Suppressor macrophage (primary cell): ENCODE data around the gene KLHL4.
"Not testable (repeated sequence)": the region's sequence is repeated elsewhere in the genome, so short reads cannot be mapped to it uniquely, and the experiment has no call there.

Experiments used
- DNase-seq, 4 experiments: peaks; one replicate each; pipeline ENCODE4 v3.0.0-alpha.2; 2020 to 2022
- total RNA-seq, 17 experiments: gene quantifications; one replicate each; lab custom pipeline; 2026; ENCODE audit warnings: mixed read lengths in 6 of 17, inconsistent platforms in 3 of 17; lab: John Stamatoyannopoulos, UW

Gene KLHL4, protein sequence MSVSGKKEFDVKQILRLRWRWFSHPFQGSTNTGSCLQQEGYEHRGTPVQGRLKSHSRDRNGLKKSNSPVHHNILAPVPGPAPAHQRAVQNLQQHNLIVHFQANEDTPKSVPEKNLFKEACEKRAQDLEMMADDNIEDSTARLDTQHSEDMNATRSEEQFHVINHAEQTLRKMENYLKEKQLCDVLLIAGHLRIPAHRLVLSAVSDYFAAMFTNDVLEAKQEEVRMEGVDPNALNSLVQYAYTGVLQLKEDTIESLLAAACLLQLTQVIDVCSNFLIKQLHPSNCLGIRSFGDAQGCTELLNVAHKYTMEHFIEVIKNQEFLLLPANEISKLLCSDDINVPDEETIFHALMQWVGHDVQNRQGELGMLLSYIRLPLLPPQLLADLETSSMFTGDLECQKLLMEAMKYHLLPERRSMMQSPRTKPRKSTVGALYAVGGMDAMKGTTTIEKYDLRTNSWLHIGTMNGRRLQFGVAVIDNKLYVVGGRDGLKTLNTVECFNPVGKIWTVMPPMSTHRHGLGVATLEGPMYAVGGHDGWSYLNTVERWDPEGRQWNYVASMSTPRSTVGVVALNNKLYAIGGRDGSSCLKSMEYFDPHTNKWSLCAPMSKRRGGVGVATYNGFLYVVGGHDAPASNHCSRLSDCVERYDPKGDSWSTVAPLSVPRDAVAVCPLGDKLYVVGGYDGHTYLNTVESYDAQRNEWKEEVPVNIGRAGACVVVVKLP
- 0 to 0.99 (median 0) reads per million in 17 experiments for total RNA-seq

DNA sequence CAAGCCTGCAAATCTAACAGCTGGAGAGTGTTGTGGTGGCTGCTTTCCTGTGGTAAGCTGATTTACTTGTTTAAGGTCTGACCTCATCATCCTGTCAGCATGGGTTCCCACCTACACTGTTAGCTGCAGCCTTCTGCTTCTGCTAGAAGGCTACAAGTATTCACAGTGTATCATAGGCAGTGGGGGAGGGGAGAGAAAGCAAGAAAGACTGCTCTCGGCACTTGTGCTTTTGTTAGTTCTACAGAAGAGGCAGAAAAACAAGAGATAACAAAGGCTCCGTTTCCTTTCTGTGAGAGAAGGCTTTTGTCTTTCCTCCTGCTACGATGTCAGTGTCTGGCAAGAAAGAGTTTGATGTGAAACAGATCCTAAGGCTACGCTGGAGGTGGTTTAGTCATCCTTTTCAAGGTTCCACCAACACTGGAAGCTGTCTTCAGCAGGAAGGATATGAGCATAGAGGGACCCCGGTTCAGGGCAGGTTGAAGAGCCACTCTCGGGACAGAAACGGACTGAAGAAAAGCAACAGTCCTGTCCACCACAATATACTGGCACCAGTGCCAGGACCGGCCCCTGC lies at the start of gene KLHL4:
KLHL4 (plus strand) TSS at position 232 of the 571 bp plus-strand sequence; CDS start at position 324, 92 bp downstream.
- peak in 2 of 4 experiments; percentile 0 to 3 for DNase-seq

DNA sequence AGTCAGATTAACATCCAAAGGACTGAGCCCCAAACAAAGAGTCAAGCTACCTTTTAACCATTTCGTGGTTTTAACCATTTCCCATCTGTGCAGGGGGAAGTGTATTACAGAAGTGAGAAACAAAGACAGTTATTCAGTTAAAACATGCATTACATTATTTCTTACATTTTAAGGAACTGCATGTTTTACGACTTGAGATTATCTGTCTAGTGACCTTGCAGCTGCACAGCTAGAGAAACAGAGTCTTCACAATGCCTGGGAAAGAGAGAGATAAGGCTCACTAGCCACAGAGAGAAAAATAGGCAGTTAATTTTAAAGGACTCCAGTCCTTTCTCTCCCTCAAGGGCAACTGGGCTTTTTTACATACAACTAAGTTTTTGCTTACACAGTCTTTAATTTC lies 48.7 kb upstream of the KLHL4 start:
- DNase-seq, result no peak

DNA sequence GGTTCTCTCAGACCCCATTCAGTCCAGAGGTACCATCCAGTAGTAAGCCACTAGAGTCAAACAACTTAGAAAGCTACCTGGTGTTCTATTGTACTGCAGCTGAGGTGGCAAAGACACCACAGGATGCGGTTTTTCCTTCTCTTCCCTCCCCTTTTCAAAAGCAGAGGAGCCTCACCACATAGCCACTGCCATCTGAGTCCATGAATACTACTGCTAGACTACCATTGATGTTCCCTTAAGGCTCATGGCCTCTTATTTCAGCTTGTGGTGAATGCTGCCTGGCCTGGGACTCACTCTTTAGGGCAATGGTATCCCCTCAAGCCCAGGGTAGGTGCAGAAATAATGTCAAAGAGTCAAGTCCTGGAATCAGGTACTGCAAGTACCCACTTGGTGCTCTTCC lies 41.8 kb upstream of the KLHL4 start:
- DNase-seq, result no peak

DNA sequence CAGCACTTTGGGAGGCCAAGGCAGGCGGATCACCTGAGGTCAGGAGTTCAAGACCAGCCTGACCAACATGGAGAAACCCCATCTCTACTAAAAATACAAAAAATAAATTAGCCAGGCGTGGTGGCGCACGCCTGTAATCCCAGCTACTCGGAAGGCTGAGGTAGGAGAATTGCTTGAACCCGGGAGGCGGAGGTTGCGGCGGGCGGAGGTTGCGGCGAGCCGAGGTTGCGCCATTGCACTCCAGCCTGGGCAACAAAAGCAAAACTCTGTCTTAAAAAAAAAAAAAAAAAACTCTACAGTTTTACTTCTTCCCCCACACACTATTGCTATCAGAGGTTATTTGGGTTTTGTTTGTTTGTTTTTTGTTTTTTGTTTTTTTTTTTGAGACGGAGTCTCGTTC lies 38.9 kb upstream of the KLHL4 start:
- DNase-seq, result not testable (repeated sequence)

DNA sequence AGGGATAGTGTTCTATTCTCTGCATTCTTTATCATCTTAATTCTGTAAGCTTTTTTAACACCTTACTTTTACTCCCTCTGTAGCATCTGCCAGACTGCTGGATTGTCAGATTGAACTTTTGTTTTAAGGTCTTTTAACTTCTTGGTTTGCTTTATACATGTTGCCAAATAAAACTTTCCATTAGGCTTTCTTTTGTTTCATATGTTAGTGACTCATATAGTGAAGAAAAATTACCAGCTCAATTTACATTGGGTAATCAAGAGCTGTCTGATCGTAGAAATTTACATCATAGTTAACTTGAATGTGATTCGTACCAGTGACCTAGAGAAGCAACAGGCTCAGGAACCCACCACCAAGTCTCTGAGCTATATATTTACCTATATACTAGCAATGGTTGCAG lies 28.5 kb upstream of the KLHL4 start:
- DNase-seq, result no peak

DNA sequence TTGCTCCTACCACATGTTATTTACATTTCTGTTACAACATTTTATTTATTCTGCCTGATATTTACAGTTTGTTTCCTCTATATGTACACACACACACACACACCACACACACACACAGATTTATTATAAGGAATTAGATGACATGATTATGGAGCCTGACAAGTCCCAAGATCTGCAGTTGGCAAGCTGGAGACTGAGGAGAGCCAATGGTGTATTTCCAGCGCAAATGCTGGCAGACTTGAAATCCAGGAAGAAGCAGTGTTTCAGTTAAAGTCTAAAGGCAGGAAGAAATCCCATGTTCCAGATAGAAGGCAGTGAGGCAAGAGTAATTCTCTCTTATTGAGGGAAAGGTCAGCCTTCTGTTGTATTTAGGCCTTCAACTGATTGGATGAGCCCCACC lies 1.8 kb upstream of the KLHL4 start:
- no peak for DNase-seq

DNA sequence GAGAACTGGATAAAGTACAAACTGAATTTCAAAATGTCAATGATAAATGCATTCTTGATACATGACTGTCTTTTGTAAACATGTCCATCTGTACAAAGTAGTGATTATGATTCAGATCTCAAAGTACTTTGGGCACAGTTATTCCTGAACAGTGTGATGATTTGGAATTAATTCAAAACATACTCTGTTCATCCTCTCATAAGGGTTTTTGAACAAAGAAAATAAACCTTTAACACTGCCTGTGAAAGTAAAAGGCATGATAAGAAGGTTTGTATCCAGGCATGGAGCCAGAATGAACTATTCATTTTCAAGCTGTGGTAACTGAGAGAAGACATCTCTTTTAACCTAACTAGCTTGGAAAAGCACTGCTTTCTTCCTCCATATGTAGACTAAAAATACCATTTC lies 883 bp upstream of the KLHL4 start:
- DNase-seq, result no peak

DNA sequence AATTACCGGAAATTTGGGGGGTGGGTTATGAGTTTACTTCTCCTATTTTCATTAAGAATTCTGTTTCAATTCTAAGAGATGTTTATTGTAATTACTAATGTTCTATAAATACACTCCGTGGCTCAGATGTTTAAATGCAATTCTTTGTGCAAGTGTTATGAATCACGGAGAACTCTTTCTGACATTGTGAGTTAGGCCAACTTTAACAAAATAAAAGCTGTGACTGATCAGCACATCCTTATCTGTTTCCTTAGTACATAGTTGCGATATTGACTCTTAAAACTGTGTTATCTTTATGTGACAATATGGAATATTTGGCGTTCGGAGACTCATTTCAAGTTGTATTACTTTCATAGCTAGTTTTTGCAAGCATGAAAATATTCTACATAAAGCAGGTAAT lies 902 bp downstream of the KLHL4 start:
- no peak for DNase-seq

DNA sequence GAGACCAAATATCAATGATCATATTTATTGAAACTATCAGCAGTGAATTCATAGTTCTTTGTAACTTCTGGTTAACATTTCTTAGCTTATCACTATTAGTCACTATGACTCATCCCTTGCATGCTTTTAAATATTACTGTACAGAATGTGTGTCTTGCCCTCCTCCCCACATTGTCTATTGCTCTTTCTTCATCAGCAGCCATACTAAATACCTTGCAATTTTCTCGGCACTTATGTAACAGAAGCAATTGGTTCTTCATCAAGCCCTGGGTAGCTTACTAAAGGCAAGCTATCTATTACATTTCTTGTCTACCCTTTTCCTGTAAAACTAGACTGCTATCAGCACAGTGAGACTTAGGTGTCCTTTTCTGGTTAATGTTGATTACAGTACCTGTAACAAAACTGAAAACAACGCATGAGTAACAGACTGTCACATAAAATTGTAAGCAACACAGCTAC lies 8.2 kb downstream of the KLHL4 start:
- DNase-seq, result no peak

DNA sequence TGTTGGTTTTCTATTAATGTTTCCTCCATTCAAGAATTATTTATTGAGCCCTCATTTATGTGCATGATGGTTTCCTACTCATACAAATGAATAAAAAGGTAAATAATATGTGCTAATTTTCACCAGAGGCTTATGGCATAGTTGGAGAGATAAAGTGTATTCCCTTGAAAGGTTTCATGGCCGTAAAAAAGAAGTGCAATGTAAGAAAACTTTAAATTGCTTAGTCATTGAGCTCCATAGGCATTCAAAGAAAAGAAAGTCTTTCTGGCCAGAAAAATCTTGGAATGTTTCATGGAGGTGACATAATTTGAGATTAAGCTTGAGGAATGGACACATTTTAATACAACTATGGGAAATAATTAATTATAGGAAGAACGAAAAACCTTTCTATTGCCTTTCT lies 8.7 kb downstream of the KLHL4 start:
- DNase-seq, result no peak

DNA sequence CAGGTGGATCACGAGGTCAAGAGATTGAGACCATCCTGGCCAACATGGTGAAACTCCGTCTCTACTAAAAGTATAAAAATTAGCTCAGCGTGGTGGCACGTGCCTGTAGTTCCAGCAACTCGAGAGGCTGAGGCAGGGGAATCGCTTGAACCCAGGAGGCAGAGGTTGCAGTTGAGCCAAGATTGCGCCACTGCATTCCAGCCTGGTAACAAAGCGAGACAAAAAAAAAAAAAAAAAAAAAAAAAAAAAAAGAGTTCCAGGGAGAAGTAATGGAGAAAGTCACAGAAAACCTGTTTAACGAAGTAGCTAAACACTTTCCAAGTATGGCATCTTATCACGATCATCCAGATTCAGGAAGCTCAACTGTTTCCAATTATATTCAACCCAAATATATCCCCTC lies 10.9 kb downstream of the KLHL4 start:
- no peak for DNase-seq

DNA sequence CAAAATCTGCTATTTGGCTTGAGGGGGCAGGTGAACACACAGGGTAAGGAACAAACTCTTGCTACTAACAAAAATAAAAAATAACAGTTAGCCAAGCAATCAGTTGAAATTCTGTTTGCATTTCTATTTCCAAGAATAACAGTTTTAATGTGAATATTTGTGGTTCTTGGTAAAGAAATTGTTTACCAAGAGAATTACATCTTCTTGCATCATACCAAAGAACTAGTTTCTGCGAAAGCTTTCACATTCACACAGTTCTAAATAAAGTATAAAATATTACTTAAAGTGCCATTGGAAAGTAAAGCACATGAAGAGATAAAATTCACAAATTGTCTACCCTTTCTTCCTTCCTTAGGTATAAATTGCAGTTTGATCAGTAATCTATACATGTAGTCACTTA lies 54.4 kb downstream of the KLHL4 start:
- DNase-seq, result no peak

DNA sequence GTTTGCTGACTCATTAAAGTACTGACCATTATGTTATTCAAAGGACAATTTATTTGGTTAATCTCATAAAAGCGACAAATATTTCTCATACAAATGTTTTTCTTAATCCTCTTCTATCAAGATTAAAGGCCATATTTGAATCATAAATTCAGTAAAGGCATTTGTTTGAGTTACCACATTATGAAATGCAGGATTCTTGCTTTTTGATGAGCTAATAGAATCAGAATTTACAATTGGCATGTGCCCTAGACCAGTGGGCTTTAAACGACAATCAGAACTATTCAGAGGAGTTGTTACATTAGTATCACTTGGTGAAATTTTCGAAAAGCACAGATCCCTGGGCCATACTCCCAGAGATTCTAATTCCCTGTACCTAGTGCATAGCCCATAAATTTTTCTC lies 55.3 kb downstream of the KLHL4 start:
- no peak for DNase-seq

DNA sequence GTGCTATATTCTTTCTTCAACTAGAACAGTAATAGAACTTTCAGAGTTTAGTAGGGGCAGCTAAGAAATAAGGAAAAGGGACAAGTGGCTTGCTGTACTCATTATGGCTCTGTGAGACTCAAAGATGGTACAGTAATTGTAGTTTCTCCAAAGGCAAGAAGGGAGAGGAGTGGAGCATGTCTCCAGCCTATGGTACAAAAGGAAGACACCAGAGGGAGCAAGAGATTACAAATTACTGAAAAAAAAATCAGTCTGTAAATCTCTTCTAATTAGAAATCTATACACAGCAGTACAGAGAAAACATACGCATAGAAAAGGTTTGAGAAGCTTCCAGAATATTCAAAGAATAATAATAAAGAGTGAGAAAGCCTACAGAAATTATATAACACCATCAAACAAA lies 61.4 kb downstream of the KLHL4 start:
- DNase-seq, result no peak

DNA sequence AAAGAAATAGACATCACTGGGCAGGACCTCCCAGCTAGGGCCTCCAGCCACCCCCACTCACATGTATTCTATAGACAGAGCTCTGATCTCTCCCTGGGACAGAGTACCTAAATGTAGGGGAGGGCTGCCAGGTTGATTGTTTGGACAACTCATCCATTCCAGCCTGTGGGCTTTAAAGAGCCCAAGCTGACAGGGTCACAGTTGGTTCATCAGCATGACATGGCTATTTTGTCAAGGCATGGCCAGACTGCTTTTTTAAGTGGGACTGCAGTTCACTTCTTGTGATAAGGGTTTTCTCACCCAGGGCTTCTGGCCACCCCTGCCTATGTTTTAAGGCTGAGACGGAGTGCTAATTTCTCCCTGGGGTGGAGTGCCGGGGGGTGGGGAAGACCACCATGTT lies 63.3 kb downstream of the KLHL4 start:
- DNase-seq, result no peak

DNA sequence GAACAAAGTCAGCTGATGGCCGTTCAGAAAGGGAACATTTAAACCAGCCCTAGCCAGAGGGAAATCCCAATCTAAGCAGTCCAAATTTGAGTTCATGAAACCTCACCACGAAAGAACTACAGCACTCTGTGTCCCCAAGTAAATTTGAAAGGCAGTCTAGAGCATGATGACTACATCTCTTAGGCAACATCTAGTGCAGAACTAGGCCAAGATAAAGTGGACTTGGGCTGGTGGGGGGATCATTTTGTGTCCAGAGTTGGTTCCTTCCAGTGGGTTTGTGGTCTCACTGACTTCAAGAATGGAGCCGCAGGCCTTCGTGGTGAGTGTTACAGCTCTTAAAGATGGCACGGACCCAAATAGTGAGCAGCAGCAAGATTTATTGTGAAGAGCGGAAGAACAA lies 64.9 kb downstream of the KLHL4 start:
- DNase-seq, result no peak

DNA sequence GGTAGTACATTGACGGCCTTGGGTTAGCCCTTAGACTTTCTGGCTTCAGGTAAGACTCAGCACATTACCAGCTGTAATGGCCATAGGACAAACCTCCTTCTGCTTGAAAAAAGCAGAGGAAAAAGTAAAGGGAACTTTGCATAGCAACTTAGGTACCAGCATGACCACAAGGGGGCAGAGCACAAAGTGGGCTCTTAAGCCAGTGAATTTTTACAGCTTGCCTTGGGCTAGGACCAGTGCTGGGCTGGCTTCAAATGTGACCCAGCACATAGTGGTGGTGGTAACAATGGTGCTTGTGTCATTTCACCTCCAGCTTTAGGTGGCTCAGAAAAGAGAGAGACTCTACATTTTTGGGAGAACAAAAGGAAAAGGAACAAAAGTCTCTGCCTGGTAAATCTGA lies 66.1 kb downstream of the KLHL4 start:
- peak in 3 of 4 experiments; percentile 0 to 24 (median 0) for DNase-seq

DNA sequence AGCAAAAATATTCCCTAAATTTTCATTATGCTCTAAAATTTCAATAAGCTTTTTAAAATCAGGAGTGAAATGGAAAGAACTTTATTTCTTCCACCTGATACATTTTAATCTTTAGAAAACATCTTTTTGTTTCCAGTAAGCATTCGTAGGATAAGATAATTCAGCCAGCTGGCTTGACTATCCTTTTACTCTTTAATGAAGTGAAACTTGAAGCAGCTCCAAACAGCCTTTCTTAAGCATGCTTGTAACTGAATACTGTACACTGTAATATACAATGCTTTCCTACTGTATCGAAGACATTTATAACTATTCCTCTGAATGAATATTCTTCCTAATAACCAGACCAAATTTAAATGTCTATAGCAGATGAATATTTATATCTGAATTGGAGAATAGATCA lies 98.8 kb downstream of the KLHL4 start:
- no peak for DNase-seq

DNA sequence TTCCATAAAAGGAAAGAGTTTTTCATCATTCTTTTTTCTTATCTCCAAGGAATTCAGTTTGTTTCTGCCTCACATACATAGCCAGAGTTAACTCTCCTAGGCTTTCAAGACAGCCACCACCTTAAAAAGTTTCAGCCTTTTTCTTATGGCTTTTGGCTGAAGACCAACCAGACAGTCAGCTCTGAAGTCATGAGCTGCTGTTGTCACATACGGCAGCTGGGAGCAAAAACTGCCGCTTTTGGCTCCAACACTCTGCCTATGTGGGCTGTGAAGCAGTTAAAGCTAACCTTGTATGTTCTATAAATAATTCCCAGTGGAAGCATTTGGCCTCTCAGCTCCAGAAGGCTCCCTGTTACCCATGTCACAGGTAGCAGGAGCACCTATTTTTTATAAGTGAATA lies 104.1 kb downstream of the KLHL4 start:
- no peak for DNase-seq

DNA sequence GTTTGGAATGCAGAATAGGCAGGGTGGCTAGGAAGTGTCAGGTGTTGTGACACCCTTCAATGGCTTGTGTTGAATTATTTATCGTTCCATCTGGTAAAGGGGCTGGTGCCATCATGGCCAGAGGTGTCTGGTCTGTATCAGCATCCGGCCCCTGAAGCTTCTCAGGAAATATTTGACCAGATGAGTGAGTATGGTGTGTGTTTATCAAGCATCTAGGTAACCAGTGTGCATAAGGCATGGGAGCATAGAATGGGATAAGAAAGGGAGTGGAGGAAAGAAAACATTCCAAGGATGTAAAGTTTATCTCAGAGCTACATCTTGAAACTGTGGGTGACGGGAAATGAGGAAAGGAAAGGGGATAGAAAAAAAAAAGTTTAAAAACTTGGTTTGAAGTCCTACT lies 109.4 kb downstream of the KLHL4 start:
- DNase-seq, result no peak

DNA sequence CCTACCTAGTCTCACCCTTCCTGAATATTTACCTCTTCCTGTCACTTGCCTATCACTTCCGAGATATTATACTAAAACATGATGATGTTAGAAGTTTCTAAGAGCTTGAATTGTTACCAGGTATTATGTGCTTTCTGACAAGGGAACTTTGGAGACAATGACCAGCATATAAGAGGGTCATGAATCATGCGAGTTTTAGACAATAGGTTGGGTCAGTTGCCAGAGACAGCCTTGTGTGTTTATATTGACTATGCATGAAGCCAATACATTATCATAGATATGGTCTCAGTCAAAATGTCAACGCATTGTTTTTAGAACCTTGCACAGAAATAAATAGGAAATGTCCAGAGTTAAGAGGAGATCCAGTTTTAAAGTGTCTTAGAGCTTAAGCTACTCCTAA lies 116.8 kb downstream of the KLHL4 start:
- no peak for DNase-seq

DNA sequence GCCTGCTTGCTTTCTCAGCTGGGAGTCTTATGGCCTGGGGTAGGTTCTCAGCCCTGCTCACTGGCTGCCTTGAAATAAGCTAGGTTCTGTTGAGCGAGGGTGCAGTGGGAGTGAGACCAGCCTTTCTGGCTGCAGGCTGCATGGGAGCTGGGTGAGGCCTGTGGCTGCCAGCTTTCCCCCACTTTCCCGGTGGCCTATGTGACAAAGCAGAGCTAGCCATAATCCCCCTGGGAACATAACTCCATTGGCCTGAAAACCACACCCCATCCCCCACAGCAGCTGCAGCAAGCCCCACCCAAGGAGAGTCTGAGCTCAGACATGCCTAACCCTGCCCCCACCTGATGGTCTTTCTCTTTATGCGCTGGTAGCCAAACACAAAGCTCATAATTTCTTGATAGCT lies 118.9 kb downstream of the KLHL4 start:
- no peak for DNase-seq

DNA sequence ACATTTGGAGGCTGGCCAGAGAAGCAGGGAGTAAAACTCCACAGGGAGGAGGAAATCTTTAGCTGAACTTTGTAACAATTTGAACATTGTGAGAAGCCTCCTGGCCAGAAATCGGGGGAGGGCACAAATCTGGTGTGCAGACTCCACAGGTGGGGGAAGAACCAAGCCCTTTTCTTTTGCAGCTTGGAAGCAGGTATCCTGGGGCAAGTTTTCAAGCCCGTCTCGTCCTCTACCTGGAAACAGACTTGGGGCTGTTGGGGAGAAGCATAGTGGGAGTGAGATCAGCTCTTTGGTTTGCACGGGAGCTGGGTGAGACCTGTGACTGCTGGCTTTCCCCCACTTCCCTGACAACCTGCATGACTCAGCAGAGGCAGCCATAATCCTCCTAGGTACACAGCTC lies 123.8 kb downstream of the KLHL4 start:
- not testable (repeated sequence) for DNase-seq

DNA sequence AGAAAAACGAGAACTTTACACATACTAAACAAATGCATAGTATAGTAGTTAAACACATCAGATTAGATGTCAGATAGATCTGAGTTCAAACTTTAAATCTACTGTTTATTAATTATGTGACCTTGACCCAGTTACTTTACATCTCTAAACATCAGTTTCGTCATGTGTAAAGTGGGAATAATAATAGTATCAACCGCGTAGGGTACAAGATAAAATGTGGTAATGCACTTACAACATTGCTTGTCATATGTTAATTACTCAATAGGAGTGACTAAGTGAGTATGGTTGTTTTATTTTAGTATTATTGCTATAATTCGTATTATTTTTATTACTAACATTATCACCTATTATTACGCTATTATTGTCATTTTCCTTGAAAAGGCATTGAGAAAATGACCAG lies 144.2 kb downstream of the KLHL4 start:
- DNase-seq, result no peak
